Pancreas (tissue), 10 donors: ENCODE measurements around the gene TRRAP. TPM values are rescaled to one million over a fixed set of nuclear protein-coding genes. Genes with fewer than 3 reads are reported as not detected.

Experiments
- ATAC-seq, 4 donors: fragments of 200-7000 bp; cut with Tn5 transposase; one replicate each; pipeline versions ENCODE4 v1.8.0 to v1.9.1; 2020; ENCODE audit warnings: mild to moderate bottlenecking in 4 of 4, moderate library complexity in 4 of 4
- DNase-seq, 6 donors: peaks; one replicate each; pipeline ENCODE4 v3.0.0-alpha.2; 2020
- FAIRE-seq: peaks from 2 replicates; lab custom pipeline; 2012; peaks lifted over from hg19 to GRCh38; lab: Jason Lieb, UNC
- H3K27ac ChIP-seq, 4 donors: fragments of 200-600 bp; sonication (generic); 1 replicate in 3 of 4; 2 replicates in 1 of 4; pipeline versions ENCODE4 v1.5.0 to v1.8.0; 2020
- H3K27me3 ChIP-seq, 4 donors: fragments of 200-600 bp; one replicate each; pipeline ENCODE4 v1.8.0; 2021
- H3K36me3 ChIP-seq, 3 donors: fragments of 200-600 bp; sonication (generic) in 1 of 3; one replicate each; pipeline versions ENCODE4 v1.5.0 to v1.8.0; 2020 to 2021
- H3K4me1 ChIP-seq, 3 donors: fragments of 200-600 bp; one replicate each; pipeline ENCODE4 v1.8.0; 2021
- H3K4me3 ChIP-seq, 4 donors: fragments of 200-600 bp; sonication (generic) in 2 of 4; one replicate each; pipeline versions ENCODE4 v1.5.0 to v1.8.0; 2020 to 2021
- H3K9me3 ChIP-seq, 4 donors: fragments of 200-600 bp; one replicate each; pipeline ENCODE4 v1.8.0; 2021
- WGBS, 2 donors: extraction: QIAGEN DNeasy Blood & Tissue Kit; methylation state at CpG; one replicate each; pipeline ENCODE4 v1.1.7; 2013; 5-methylcytosine and 5-hydroxymethylcytosine counted together
- intact Hi-C, 3 donors: fragments of 100-400 bp; cut with DNase I; formaldehyde crosslinking; loops; one replicate each; pipeline versions ENCODE4 v1.11.1 to v1.14.2; 2022
- polyA plus RNA-seq, 2 donors: library from polyadenylated mRNA; stranded (reverse); fragments of 200-250 nt; gene quantifications; one replicate each; pipeline ENCODE4 v1.2.3, GENCODE V29; 2013
- total RNA-seq, 6 donors: library from RNA; stranded (reverse); fragmentation: NEBNext Ultra II Directional in 4 of 6; extraction: Animal tissue kit (Norgen Biotek cat#: 25700) in 4 of 6; gene quantifications; one replicate each; pipeline versions ENCODE4 v1.2.1 to v1.2.4, GENCODE V29; 2021 to 2023
- TF ChIP-seq, protein P1 (sequence below), 4 donors: fragments of 200-600 bp; sonication (generic) in 3 of 4; IDR thresholded peaks; one replicate each; pipeline versions ENCODE4 v1.5.0 to v1.8.0; 2021; ENCODE audit warnings: antibody characterized with exemption in 4 of 4
- donor health status: healthy with polysubstance abuse.
- donor health status: DM: no; HTN: no; CAD: no; lungs with moderate emphysema.
- donor health status: DM: no; HTN: no; CAD: no.
- donor health status: control.
- donor health status: control.
- donor health status: Bipolar disorder and iron deficiency.
- donor health status: DM: yes; HTN: yes; CAD: no.
- donor health status: DM: no; HTN: no; CAD: no.
- donor health status: DM: no; HTN: no; CAD: no.
- donor health status: DM: yes; HTN: yes; CAD: no.

Gene TRRAP
- total and polyA plus RNA-seq, 8 donors, result 10.2 to 25.1 (median 15.6) TPM

DNA sequence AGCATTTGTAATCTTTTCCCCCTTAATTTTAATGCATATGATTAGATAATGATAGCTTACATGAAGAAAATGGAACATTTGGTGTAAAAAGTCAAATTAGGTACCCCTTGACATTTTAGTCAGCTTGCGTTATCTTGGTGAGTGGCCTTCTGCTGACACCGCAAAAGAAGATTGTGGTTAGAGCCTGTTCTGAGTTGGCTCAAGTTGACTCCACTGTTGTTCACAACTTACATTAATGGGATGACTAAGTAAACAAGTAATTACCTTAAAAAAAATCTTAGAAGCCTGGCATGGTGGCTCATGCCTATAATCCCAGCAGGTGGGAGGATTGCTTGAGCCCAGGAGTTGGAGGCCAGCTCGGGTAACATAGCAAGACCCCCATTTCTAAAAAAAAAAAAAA lies 24.2 kb downstream of the TRRAP start:
- 87 to 91% methylated on average over 3 of the region's 3 CpGs for WGBS, 2 donors

DNA sequence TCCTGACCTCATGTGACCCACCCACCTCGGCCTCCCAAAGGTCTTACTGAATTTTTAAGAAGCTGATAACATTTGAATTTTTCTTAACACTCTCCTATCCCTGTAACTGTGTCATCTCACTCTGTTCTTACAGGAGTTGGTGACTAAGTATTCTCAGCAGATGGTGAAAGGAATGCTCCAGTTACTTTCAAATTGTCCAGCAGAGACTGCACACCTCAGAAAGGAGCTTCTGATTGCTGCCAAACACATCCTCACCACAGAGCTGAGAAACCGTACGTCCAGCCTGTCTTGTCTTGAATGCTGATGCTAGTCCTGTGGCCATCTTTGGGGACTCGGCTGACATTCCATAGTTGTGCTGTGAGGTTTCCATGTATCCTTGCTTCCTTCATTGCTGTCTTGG lies 24.9 kb downstream of the TRRAP start:
- FAIRE-seq (no peak), DNase-seq (no peak), ATAC-seq (no peak)
- H3K4me3 ChIP-seq, result no peak overlapping the region
- no peaks in the 10 kb centered on the region for H3K27me3 ChIP-seq
- H3K36me3 ChIP-seq, result peaks cover 7 to 65% (median 49%) of the 10 kb centered on the region in 3 donors
- TF ChIP-seq, protein P1, sequence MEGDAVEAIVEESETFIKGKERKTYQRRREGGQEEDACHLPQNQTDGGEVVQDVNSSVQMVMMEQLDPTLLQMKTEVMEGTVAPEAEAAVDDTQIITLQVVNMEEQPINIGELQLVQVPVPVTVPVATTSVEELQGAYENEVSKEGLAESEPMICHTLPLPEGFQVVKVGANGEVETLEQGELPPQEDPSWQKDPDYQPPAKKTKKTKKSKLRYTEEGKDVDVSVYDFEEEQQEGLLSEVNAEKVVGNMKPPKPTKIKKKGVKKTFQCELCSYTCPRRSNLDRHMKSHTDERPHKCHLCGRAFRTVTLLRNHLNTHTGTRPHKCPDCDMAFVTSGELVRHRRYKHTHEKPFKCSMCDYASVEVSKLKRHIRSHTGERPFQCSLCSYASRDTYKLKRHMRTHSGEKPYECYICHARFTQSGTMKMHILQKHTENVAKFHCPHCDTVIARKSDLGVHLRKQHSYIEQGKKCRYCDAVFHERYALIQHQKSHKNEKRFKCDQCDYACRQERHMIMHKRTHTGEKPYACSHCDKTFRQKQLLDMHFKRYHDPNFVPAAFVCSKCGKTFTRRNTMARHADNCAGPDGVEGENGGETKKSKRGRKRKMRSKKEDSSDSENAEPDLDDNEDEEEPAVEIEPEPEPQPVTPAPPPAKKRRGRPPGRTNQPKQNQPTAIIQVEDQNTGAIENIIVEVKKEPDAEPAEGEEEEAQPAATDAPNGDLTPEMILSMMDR (IDR thresholded peaks at IDR 0.05), result no peak
- H3K9me3 ChIP-seq, result no peaks in the 10 kb centered on the region
- H3K4me1 ChIP-seq, result no peaks in the 10 kb centered on the region
- H3K27ac ChIP-seq, result no peak overlapping the region
- intact Hi-C loops, result no loop called here
- WGBS, 2 donors, result 97% methylated on average over 4 of the region's 4 CpGs

More for the DNA sequence above, 24.2 kb downstream of the TRRAP start:
- Histone ChIP-seq H3K4me1 (no peaks in the 10 kb centered on the region), H3K9me3 (no peaks in the 10 kb centered on the region), H3K27me3 (no peaks in the 10 kb centered on the region), H3K27ac (no peak overlapping the region), H3K36me3 (peaks cover 7 to 64% (median 50%) of the 10 kb centered on the region in 3 donors), H3K4me3 (no peak overlapping the region)
- DNase-seq (no peak), ATAC-seq (no peak), FAIRE-seq (no peak)
- TF ChIP-seq, protein P1 (IDR thresholded peaks at IDR 0.05), result no peak
- intact Hi-C loops, result no loop called here

DNA sequence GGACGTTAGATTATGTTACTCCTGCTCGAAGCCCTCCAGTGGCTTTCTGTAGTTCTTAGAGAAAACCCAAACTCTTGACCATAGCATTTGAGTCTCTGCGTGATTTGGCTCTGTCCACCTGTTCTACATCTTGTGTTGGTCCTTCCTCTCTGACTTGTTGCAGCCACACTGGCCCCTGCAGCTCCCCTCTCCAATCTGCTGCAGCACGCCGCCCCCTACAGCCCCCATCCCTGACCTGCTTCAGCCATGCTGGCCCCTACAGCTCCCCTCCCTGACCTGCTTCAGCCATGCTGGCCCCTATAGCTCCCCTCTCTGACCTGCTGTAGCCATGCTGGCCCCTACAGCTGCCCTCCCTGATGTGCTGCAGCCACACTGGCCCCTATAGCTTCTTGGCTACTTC lies 29.2 kb downstream of the TRRAP start:
- Histone ChIP-seq H3K27ac (no peak overlapping the region), H3K9me3 (no peaks in the 10 kb centered on the region), H3K36me3 (peaks cover 0 to 76% (median 32%) of the 10 kb centered on the region in 3 donors), H3K27me3 (no peaks in the 10 kb centered on the region), H3K4me1 (no peaks in the 10 kb centered on the region), H3K4me3 (no peak overlapping the region)
- DNase-seq (no peak), ATAC-seq (no peak), FAIRE-seq (no peak)
- intact Hi-C loops, result no loop called here
- 87 to 96% methylated on average over 5 of the region's 5 CpGs for WGBS, 2 donors
- TF ChIP-seq, protein P1 (IDR thresholded peaks at IDR 0.05), result no peak

DNA sequence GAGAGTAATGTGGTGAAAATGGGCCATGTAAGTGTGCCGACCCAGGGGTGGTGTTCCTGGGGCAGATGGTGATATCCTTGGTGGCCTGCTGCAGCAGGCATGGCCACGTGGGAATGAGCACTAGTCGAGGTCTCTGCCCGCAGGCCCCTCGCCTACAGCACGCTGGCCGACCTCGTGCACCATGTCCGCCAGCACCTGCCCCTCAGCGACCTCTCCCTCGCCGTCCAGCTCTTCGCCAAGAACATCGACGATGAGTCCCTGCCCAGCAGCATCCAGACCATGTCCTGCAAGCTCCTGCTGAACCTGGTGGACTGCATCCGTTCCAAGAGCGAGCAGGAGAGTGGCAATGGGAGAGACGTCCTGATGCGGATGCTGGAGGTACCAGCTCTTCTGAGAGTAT lies 30.3 kb downstream of the TRRAP start:
- Histone ChIP-seq H3K36me3 (peaks cover 0 to 75% (median 26%) of the 10 kb centered on the region in 3 donors), H3K4me3 (no peak overlapping the region), H3K9me3 (no peaks in the 10 kb centered on the region), H3K27ac (no peak overlapping the region), H3K4me1 (no peaks in the 10 kb centered on the region), H3K27me3 (no peaks in the 10 kb centered on the region)
- no peak for FAIRE-seq
- no peak for DNase-seq
- 94% methylated on average over 19 of the region's 19 CpGs for WGBS, 2 donors
- no peak for ATAC-seq
- intact Hi-C loops, result no loop called here
- TF ChIP-seq, protein P1 (IDR thresholded peaks at IDR 0.05), result no peak

DNA sequence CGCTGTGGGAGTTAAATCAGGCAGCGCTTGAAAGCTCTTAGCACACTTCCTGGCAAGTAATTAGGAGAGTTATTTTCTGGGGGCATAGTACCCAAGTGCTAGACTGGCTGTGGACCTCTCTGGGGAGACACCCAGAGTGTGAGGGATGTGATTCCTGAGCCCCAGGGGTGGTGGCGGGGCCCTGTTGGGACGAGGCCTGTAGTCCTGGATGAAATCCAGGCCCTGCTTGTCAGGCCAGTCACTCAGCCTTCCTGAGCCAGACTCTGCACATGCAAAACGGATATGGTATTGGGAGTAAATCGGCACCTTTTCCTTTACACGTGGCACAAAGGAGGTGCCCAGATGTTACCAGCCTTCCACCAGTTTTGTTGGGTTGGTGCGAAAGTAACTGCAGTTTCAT lies 31.2 kb downstream of the TRRAP start:
- H3K4me1 ChIP-seq, result no peaks in the 10 kb centered on the region
- no peak overlapping the region for H3K27ac ChIP-seq
- intact Hi-C loops, result no loop called here
- ATAC-seq (no peak), DNase-seq (no peak), FAIRE-seq (no peak)
- no peaks in the 10 kb centered on the region for H3K27me3 ChIP-seq
- H3K9me3 ChIP-seq, result no peaks in the 10 kb centered on the region
- peaks cover 0 to 66% (median 21%) of the 10 kb centered on the region in 3 donors for H3K36me3 ChIP-seq
- 84 to 85% methylated on average over 8 of the region's 8 CpGs for WGBS, 2 donors
- TF ChIP-seq, protein P1 (IDR thresholded peaks at IDR 0.05), result no peak
- no peak overlapping the region for H3K4me3 ChIP-seq
